ENCODE measurements around the gene NOD2.

DNA sequence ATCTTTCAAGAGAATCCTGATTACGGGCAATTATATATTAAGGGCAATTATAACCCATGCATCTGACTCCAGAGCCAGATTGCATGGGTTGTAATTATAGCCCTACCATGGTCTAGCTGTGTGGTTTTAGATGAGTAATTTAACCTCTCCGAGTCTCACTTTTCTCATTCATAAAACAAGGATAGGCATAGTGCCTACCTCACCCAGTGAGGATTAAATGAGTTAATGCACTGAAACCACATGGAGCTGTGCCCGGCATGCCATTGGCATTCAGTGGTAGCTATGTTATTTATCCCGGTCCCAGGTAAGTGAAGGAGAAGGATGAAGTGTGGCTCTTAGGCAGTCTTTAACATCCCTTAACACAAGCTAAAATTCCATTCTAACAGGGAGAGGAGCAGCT is 18.6 kb upstream of the NOD2 start:
- no peak for TF ChIP-seq GATA3 (IDR thresholded peaks at IDR 0.05; ENCODE audit: low read depth, low read length)
- TF ChIP-seq GATA2 (IDR thresholded peaks at IDR 0.05; ENCODE audit: low read depth, low read length): no peak

All from SH-SY5Y (cell line).